Mucosa of rectum (tissue), 2 donors: Measurements from ENCODE around the gene OPCML.

Experiments
- H3K27ac ChIP-seq, 2 donors: one replicate each; pipeline ENCODE4 v1.7.0; 2013; ENCODE audit warnings: inconsistent platforms in 2 of 2, low read depth in 2 of 2, low read length in 2 of 2
- H3K27me3 ChIP-seq, 2 donors: one replicate each; pipeline ENCODE4 v1.7.0; 2013; ENCODE audit warnings: low read length in 2 of 2; ENCODE audit not compliant: control insufficient read depth in 2 of 2, insufficient read depth in 2 of 2
- H3K36me3 ChIP-seq, 2 donors: one replicate each; pipeline ENCODE4 v1.7.0; 2013; ENCODE audit warnings: low read length in 2 of 2; ENCODE audit not compliant: control insufficient read depth in 2 of 2, insufficient read depth in 2 of 2
- H3K4me1 ChIP-seq, 2 donors: one replicate each; pipeline ENCODE4 v1.7.0; 2013; ENCODE audit warnings: low read length in 2 of 2, mild to moderate bottlenecking in 1 of 2; ENCODE audit not compliant: control insufficient read depth in 2 of 2, insufficient read depth in 2 of 2
- H3K4me3 ChIP-seq, 2 donors: one replicate each; pipeline ENCODE4 v1.7.0; 2013; ENCODE audit warnings: low read length in 2 of 2
- H3K9ac ChIP-seq, 2 donors: one replicate each; pipeline ENCODE4 v1.7.0; 2013; ENCODE audit warnings: low read length in 2 of 2, low read depth in 1 of 2, mild to moderate bottlenecking in 1 of 2
- H3K9me3 ChIP-seq, 2 donors: one replicate each; pipeline ENCODE4 v1.7.0; 2013; ENCODE audit warnings: low read length in 2 of 2; ENCODE audit not compliant: control insufficient read depth in 2 of 2
- donor health status: healthy.
- donor health status: Normal muscosa, but diverticular disease.

Gene OPCML

DNA sequence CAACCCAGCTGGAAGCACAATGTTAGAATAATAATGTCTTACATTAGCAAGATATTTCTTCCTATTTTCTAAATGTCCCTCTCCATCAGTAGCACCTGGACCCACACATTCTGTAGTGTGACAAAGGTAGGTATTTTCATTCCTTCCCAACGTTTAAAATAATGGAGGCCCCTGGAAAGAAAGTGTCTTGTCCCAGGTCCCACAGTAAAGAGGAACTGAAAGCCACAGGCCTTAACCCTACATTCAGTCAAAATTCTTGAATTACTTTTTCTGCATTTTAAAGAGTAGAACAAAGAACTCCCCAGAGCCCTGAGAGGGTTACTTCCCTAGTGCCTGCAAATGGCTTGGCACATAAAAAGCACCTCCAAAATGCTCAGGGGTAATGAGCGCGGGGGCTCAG lies 26.3 kb downstream of the OPCML start:
- Histone ChIP-seq H3K9ac (no peak overlapping the region), H3K4me1 (no peaks in the 10 kb centered on the region), H3K36me3 (no peaks in the 10 kb centered on the region), H3K27me3 (no peaks in the 10 kb centered on the region), H3K4me3 (no peak overlapping the region), H3K27ac (no peak overlapping the region), H3K9me3 (no peaks in the 10 kb centered on the region)

DNA sequence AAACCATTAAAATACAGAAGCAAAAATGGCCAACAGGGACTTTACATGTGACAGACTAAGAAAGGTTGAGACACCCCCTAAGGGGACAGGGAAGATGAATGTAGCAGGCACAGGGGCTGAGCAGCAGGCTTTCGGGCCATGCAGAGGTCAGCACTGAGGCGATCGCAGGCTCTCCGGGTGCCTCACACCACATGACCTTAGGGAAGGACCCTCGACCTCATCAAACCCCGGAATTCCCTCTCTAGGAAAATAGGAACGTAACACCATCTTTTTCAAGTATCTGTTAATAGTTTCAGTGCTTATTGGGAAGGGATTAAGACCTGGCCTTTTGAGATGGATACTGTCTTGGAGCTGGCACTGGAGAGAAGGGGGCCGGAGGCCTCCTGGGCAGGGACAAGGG lies 27.4 kb downstream of the OPCML start:
- no peaks in the 10 kb centered on the region for H3K27me3 ChIP-seq
- no peak overlapping the region for H3K27ac ChIP-seq
- no peaks in the 10 kb centered on the region for H3K4me1 ChIP-seq
- no peak overlapping the region for H3K4me3 ChIP-seq
- no peaks in the 10 kb centered on the region for H3K9me3 ChIP-seq
- H3K9ac ChIP-seq, result no peak overlapping the region
- H3K36me3 ChIP-seq, result no peaks in the 10 kb centered on the region

DNA sequence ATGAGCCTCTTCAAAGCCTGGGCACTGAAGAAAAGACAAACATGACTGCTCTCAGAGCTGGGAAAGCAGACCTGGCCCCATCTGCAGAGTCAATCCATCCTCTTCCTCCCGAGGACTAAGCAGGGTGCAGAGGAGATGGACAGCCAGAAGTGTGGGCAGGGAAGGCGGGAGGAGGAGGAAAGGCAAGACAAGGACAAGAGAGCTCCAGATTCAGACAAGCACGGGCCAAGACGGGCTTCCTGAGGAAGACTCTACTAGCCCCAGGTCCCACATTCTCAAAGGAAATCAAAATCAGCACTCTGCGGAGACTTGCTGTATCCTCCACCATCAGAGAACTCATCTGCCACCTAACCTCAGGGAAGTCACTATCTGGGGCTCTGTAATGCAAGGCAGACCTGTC lies 28.5 kb downstream of the OPCML start:
- no peak overlapping the region for H3K9ac ChIP-seq
- no peaks in the 10 kb centered on the region for H3K36me3 ChIP-seq
- no peaks in the 10 kb centered on the region for H3K27me3 ChIP-seq
- H3K9me3 ChIP-seq, result no peaks in the 10 kb centered on the region
- H3K4me3 ChIP-seq, result no peak overlapping the region
- no peak overlapping the region for H3K27ac ChIP-seq
- H3K4me1 ChIP-seq, result no peaks in the 10 kb centered on the region

DNA sequence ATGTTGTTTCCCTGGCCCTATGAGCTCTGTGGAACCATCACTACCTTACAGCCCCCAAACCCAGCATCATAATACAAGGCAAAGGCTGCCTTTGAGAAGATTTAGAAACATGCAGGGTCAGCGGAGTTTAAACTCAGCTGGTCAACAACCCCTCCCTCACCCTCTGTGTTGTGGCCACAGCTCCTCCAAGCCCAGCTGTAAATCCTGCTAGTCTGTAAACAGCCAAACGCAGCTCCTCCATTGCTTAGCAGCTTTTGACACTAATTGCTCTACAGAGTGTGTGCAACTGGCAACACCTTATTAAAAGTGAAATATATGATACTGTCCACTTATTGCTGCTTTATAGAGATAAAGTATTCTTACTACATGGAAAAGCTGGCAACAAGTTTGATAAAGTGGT lies 29.1 kb downstream of the OPCML start:
- Histone ChIP-seq H3K36me3 (no peaks in the 10 kb centered on the region), H3K27me3 (no peaks in the 10 kb centered on the region), H3K4me1 (no peaks in the 10 kb centered on the region), H3K27ac (no peak overlapping the region), H3K4me3 (no peak overlapping the region), H3K9ac (peak overlapping the region in 1 of 2 donors; percentile 23), H3K9me3 (no peaks in the 10 kb centered on the region)

DNA sequence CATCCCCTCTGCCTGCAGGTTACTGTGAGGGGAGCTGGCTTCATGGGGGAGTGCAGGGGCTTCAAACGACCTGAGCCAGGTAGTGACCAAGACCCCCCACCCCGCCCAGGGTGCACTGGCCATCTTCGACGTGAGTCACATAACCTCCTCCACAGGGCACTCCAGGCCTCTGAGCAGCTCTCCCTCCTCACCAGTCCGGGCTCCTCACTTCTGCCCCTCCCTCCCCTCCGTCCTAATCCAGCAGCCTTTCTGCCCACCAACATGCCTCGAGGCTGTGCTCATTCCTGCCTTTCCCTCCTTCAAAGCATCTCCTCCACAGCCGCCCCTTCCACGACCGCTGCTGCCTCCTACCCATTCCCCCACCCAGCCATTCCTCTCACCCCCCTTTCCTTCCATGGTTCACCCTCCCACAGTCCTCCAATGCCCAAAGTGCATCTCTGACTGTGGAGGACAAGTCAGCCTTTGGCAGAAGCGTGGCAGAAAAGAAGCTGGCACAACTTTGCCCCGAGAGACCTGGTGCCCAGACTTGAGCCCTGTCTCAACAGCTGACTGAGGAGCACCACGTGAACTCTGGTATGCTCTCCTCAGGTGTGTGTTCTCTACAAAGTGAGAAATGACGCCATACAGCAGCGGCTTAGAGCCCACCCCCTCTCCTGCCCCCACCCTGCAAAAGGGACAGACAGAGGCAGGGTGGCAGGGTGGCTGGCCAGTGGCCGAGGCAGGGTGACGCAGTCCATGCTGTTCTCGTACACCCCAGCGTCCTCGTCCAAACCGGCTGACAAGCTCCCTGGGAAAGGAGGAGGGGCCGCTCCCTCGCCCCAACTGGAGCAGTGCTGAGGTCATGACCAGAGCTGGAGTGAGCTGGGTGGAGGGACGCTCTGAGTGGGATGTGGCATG lies 30.4 kb downstream of the OPCML start:
- H3K4me3 ChIP-seq, result no peak overlapping the region
- no peaks in the 10 kb centered on the region for H3K9me3 ChIP-seq
- H3K9ac ChIP-seq, result no peak overlapping the region
- H3K27ac ChIP-seq, result no peak overlapping the region
- H3K27me3 ChIP-seq, result no peaks in the 10 kb centered on the region
- no peaks in the 10 kb centered on the region for H3K4me1 ChIP-seq
- H3K36me3 ChIP-seq, result no peaks in the 10 kb centered on the region

DNA sequence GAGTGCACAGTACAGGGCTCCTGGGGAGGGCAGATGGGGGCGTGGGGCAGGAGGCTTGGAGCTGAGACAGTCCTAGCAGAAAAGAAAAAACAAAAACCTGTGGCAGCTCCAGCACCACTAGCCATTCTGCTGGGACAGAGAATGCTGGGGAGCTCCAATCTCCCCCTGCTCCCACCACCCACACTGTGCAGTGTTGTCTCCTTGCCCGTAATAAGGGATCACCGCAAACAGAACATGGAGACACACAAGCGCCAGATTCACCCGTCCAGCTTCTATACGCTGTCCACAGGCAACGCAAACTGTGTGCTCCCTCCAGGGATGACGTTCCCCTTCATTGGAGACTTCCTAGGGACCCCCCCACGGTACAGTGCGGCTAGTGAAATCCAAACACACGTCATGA lies 31.4 kb downstream of the OPCML start:
- H3K9me3 ChIP-seq, result no peaks in the 10 kb centered on the region
- no peak overlapping the region for H3K9ac ChIP-seq
- H3K4me3 ChIP-seq, result no peak overlapping the region
- H3K27ac ChIP-seq, result no peak overlapping the region
- H3K4me1 ChIP-seq, result no peaks in the 10 kb centered on the region
- H3K36me3 ChIP-seq, result no peaks in the 10 kb centered on the region
- H3K27me3 ChIP-seq, result no peaks in the 10 kb centered on the region

DNA sequence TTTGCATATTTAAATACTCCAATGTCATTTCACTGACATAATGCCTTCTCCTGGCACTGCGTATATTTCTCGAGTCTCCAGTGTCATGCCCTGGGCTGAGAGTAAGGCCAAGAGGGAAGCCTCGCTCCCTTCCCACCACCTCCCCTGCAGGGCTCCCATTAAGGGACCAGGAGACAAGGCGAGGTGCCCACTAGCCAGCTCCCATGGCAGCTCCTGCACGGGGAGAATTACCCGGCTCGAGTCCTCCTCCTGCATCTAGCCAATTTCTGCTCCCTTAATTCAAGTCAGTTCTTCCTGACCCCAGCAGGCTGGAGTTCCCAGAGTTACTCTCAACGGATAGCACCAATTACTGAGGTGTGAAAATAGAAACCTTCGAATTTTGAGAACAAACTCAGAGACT lies 31.9 kb downstream of the OPCML start:
- no peaks in the 10 kb centered on the region for H3K27me3 ChIP-seq
- no peaks in the 10 kb centered on the region for H3K9me3 ChIP-seq
- no peaks in the 10 kb centered on the region for H3K36me3 ChIP-seq
- H3K4me3 ChIP-seq, result no peak overlapping the region
- H3K4me1 ChIP-seq, result no peaks in the 10 kb centered on the region
- no peak overlapping the region for H3K27ac ChIP-seq
- H3K9ac ChIP-seq, result no peak overlapping the region

DNA sequence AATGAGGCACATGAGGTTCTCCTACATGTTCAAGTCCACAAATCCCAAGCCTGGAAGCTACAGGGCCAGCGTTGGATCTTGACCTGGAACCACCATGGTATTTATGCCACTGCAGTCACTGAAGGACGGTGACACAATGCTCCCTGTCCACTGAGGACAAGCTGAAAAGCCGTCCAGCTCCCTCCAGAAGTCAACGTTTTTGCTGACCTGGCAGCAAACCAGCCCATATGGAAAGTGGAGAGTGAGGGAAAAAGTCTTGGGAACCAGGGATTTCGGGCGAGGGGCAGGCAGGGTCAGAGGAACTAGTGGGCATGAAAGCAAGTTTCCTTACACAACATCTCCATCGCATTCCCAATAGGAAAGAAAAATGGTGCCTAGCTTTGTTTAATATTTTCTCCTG lies 33.3 kb downstream of the OPCML start:
- H3K27me3 ChIP-seq, result no peaks in the 10 kb centered on the region
- H3K27ac ChIP-seq, result no peak overlapping the region
- H3K4me3 ChIP-seq, result no peak overlapping the region
- no peak overlapping the region for H3K9ac ChIP-seq
- no peaks in the 10 kb centered on the region for H3K4me1 ChIP-seq
- no peaks in the 10 kb centered on the region for H3K9me3 ChIP-seq
- no peaks in the 10 kb centered on the region for H3K36me3 ChIP-seq

DNA sequence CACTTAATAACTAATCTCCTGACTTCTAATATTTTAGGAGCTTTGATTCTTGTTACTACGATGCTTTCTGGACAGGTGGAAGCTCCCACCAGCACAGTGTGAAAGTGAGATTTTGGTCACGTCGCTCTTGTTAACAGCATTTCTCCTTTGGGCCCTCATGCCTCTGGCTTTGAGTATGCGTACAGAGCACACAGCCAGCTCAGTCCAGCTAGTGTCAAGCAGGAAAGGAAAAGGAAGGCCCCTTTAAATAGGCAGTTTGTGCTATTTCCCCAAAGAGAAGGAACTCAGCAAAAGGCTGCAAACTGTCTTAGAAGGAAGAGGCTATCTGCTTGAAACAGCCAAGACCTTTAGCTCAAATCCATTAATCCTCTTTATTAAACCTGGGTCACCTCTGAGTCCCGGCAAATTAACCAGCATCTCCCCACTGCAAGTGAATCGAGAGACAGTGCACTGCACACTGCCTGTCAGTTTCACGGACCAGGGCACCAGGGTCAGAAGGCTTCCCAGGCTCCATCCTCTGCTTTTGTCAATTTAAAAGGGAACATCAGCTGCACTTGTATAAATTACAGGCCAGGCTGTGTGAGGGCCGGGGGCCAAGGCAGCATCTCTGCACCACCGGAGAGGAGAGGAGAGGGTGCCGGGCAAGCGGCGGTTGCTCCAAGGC lies 34.7 kb downstream of the OPCML start:
- Histone ChIP-seq H3K27ac (no peak overlapping the region), H3K36me3 (no peaks in the 10 kb centered on the region), H3K4me3 (no peak overlapping the region), H3K27me3 (no peaks in the 10 kb centered on the region), H3K4me1 (no peaks in the 10 kb centered on the region), H3K9me3 (no peaks in the 10 kb centered on the region), H3K9ac (no peak overlapping the region)

DNA sequence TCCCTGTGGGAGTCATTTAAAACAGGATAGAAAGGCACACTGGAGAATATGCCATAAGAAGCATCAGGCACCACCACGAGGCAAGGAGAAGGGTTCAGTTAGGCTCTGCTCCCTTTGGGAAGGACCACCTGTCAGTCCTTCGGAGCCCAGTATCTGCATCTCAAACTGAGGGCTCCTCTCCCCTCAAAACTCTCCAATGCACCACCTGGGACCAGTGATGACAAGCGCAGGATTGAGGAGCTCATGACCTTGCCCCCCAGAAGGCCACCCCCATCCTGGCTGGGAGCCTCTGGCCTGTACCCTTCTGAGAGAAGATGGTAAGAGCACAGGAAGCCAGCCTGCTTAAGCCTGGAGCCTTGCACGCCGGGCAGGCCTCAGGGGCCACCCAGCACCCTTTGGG lies 39.4 kb downstream of the OPCML start:
- Histone ChIP-seq H3K4me3 (no peak overlapping the region), H3K9ac (no peak overlapping the region), H3K27ac (no peak overlapping the region), H3K36me3 (no peaks in the 10 kb centered on the region), H3K4me1 (no peaks in the 10 kb centered on the region), H3K9me3 (no peaks in the 10 kb centered on the region), H3K27me3 (no peaks in the 10 kb centered on the region)
